T-helper 2 cell (primary cell): ENCODE measurements around the gene E4F1.
"Not testable (repeated sequence)": the region's sequence is repeated elsewhere in the genome, so short reads cannot be mapped to it uniquely, and the experiment has no call there.

Source experiments
- DNase-seq, 5 experiments: peaks; one replicate each; pipeline versions ENCODE4 v3.0.0 to v3.0.0-alpha.2; 2012 to 2022

Gene E4F1

GRCh38 chr16:2250652-2251295 is 27.4 kb downstream of the E4F1 start:
- DNase-seq: peak in 3 of 5 experiments; percentile 36 to 53 (median 40)

GRCh38 chr16:2251296-2252111 is 28.1 kb downstream of the E4F1 start, which contains the start of gene ECI1:
ECI1 (minus strand) TSS chr16:2251587; CDS start chr16:2251566, 21 bp downstream.
- peak; percentile 57 to 84 (median 67) for DNase-seq

GRCh38 chr16:2252806-2253148 is 29.4 kb downstream of the E4F1 start:
- DNase-seq: no peak

GRCh38 chr16:2253293-2253692 is 29.9 kb downstream of the E4F1 start:
- DNase-seq: no peak

- DNase-seq: no peak
These were observed 33.2 kb downstream of the E4F1 start for GRCh38 chr16:2256531-2257140.

- DNase-seq: no peak
These were observed 34.3 kb downstream of the E4F1 start for GRCh38 chr16:2257726-2258125.

- not testable (repeated sequence) for DNase-seq
These were observed 35.1 kb downstream of the E4F1 start for GRCh38 chr16:2258530-2258929.

GRCh38 chr16:2260250-2260649 is 36.9 kb downstream of the E4F1 start:
- DNase-seq: no peak

- not testable (repeated sequence) for DNase-seq
These were observed 39.6 kb downstream of the E4F1 start for GRCh38 chr16:2263026-2263425.

- peak in 2 of 5 experiments; percentile 7 to 43 for DNase-seq
These were observed 43.5 kb downstream of the E4F1 start for GRCh38 chr16:2266887-2267286.

GRCh38 chr16:2267505-2267912 is 44.1 kb downstream of the E4F1 start:
- peak in 1 of 5 experiments; percentile 3 for DNase-seq

GRCh38 chr16:2267913-2268666 is 44.7 kb downstream of the E4F1 start, which contains the start of gene RNPS1:
RNPS1 (minus strand) TSS chr16:2268126; CDS start chr16:2264643, 3,483 bp downstream.
- DNase-seq: peak; percentile 92 to 97 (median 95)

GRCh38 chr16:2270070-2270462 is 46.7 kb downstream of the E4F1 start:
- no peak for DNase-seq

- DNase-seq: no peak
These were observed 47.4 kb downstream of the E4F1 start for GRCh38 chr16:2270588-2271470.

GRCh38 chr16:2271848-2272461 is 48.6 kb downstream of the E4F1 start:
- DNase-seq: no peak

GRCh38 chr16:2273484-2273883 is 50.1 kb downstream of the E4F1 start:
- DNase-seq: no peak

- DNase-seq: no peak
These were observed 50.5 kb downstream of the E4F1 start for GRCh38 chr16:2273931-2274330.

GRCh38 chr16:2275476-2276367 is 52.3 kb downstream of the E4F1 start:
- no peak for DNase-seq

- DNase-seq: no peak
These were observed 53.2 kb downstream of the E4F1 start for GRCh38 chr16:2276368-2277195.
